GM18861 (cell line): ENCODE results near the gene ZNF182.
"Not testable (repeated sequence)": the region's sequence is repeated elsewhere in the genome, so short reads cannot be mapped to it uniquely, and the experiment has no call there.

Experiments
- ATAC-seq: cut with Tn5 transposase; IDR thresholded peaks from one replicate; pipeline ENCODE4 v1.9.1; 2021; ENCODE audit not compliant: unreplicated experiment

Gene ZNF182

DNA sequence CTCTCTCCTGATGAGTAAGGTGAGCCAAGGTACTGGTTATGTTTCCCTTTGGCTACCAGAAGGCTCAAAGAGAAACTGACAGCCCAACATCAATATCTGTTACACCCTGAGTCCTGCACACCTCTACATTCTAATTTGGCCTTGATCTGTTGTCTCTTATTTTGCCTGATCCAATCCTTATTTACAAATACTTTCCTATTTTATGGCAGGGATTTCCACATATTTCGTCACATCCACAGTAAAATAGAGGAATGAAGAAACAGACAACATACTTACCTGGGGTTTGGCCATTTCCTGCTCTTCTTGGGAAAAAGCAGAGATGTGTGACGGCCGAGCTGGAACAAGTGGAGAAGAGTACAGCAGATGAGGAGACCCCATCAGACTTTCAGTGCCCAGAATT, 1.5 kb downstream of the ZNF182 start:
- no peak for ATAC-seq

GRCh38 chrX:48001260-48001659, 2.5 kb downstream of the ZNF182 start:
- ATAC-seq: no peak

DNA sequence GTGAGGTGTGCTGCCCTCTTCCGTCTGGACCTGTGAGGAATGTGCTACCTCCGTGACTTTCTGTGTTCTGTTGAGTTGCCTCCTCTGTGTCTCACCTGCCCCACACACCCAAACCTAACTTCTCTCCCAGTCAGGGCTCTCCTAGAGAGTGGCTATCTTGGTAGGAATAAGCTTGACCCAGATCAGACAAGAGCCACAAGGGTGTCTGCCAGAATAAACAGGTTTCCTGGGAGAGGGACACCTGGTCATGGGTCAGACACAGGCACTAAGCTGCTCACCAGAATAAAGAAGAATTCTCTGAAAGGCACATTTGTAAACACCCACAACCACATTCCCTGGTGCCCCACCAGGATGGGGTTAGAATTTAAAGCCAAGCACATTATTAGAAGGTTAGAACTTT, 11.1 kb downstream of the ZNF182 start:
- ATAC-seq: no peak

GRCh38 chrX:47992095-47992380, 11.8 kb downstream of the ZNF182 start:
- no peak for ATAC-seq

- no peak for ATAC-seq
Measured at GRCh38 chrX:47991263-47992094, 12.3 kb downstream of the ZNF182 start.

DNA sequence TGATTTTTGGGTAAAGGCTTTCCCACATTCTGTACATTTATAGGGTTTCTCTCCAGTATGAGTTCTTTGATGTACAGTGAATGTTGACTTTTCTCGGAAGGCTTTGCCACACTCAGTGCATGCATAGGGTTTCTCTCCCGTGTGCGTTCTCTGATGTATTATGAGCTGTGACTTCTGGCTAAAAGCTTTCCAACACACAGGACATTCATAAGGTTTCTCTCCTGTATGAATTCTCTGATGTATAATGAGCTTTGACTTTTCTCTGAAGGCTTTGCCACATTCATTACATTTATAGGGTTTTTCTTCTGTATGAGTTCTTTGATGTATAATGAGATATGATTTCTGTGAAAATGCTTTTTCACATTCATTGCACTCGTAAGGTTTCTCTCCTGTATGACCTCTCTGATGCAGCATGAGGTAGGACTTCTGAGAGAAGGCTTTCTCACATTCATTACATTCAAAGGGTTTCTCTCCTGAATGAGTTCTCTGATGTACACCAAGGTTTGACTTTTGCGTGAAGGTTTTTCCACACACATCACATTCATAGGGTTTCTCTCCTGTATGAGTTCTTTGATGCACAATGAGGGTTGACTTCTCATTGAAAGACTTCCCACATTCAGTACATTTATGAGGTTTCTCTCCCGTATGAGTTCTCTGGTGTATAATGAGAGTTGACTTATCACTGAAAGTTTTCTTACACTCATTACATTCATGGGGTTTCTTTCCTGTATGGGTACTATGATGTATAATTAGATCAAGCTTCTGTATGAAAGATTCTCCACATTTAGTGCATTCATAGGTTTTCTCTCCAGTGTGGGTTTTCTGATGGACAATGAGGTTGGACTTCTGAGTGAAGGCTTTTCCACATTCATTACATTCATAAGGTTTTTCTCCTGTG, 27.3 kb downstream of the ZNF182 start:
- no peak for ATAC-seq

DNA sequence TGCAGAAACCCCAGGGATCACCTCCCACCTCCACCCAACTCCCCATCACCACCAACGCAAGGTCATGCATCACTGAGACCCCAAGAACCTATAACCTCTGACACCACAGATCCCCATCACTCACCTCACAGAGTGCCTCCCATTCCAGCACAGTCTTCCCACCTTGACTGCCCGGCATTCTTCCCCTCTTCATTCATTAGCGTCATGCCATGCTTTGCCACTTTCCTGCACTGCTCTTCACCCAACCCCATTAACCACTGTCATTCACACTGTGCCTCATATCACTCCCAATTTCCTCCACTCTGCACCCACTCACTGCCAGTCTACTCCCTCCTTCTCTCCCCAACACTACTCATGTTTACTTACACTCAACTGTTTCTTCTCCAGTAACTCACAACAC, 30.6 kb downstream of the ZNF182 start:
- ATAC-seq: no peak

DNA sequence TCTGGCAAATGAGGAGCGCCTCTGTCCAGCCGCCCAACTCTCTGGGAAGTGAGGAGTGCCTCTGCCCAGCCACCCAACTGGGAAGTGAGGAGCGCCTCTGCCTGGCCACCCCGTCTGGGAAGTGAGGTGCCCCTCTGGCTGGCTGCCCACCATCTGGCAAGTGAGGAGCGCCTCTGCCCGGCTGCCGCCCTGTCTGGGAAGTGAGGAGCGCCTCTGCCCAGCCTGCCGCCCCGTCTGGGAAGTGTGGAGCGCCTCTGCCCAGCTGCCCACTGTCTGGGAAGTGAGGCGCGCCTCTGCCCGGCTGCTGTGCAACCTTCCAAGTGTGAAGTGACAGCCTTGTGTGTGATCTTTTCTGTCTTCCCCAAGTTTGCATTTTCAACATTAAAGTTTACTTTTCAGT, 38.3 kb downstream of the ZNF182 start:
- not testable (repeated sequence) for ATAC-seq

GRCh38 chrX:47961830-47962229, 42.0 kb downstream of the ZNF182 start:
- not testable (repeated sequence) for ATAC-seq

GRCh38 chrX:47960406-47960805, 43.4 kb downstream of the ZNF182 start:
- ATAC-seq: no peak

DNA sequence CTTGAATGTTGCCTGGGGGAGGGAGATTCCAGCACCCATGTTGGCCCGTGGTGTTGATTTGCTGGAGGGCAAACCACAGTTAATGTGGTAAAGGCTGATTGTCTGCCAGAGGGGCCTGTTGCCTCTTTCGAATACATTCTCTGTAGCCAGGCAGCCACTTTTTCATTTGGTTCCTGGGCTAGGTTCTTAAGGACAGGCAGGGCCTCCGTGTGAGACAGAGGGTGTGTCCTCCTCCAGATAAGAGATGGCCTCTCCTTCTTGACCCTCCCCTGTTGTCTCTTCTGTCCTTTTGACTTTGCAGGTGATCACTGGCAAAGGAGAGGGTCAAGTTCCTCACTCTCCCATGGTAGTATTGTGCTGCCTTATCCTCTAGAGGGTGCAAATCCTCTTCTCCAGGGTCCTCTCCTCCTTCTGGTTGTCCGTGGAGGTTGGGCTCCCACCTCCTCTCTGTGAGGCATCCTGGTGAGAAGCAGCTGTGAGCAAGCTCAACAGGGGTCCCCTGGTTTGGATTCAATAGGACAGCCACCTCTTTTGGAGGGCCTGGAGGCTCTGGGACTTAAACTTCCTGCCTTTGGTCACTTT, 44.9 kb downstream of the ZNF182 start:
- ATAC-seq: no peak

GRCh38 chrX:47958206-47958605, 45.6 kb downstream of the ZNF182 start:
- not testable (repeated sequence) for ATAC-seq

GRCh38 chrX:47956016-47956415, 47.8 kb downstream of the ZNF182 start:
- no peak for ATAC-seq

- not testable (repeated sequence) for ATAC-seq
Measured at GRCh38 chrX:47955295-47955694, 48.5 kb downstream of the ZNF182 start.

DNA sequence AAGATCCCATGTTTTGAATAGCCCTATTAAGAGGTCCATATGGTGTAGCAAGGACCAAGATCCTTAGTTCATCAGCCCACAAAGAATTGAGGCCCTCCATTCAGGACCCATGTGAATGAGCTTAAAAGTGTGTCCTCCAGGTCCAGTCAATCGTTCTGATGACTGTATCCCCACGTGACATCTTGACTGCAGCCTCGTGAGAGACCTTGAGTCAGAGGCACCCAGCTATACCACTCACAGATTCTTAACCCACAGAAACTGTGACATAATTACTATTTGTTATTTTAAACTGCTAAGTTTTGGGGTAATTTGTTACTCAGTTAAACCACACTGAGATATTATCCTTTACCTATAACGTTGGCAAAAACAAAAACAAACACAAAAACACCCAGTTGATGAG, 62.4 kb downstream of the ZNF182 start:
- no peak for ATAC-seq

GRCh38 chrX:47940448-47940847, 63.3 kb downstream of the ZNF182 start:
- ATAC-seq: no peak

- ATAC-seq: no peak
Measured at GRCh38 chrX:47936940-47937317, 66.9 kb downstream of the ZNF182 start.

DNA sequence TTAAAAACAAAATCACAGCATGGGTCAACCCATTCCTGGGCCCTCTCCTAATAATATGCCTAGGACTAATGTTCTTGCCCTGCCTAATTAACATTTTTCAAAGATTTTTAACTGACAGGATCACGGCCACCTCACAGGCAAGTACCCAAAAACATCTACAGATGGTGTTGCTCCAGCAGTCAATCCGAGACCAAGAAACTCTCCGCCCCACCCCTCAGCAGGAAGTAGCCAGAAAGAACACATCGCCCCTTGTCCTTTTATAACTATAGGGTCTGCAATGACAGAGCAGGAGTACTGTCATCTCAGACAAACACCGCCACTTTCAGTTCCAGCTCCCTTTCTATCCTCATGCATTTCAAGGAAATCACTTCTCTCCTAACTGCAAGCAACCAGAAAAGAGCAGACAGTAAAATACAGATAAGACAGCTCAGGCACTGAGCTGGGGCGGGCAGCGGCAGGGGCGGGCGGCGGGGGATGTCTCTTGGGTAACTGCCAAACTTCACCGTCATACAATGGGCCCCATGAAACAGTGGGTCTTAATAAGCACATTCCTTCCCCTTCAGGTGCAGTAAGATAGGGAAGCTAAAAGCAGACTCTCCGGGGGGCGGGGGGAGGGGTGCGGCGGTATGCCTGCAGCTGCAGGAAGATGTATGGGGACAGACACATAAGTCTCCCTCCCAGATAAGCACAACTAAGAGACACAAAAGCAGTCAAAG, 67.4 kb downstream of the ZNF182 start:
- ATAC-seq: no peak

DNA sequence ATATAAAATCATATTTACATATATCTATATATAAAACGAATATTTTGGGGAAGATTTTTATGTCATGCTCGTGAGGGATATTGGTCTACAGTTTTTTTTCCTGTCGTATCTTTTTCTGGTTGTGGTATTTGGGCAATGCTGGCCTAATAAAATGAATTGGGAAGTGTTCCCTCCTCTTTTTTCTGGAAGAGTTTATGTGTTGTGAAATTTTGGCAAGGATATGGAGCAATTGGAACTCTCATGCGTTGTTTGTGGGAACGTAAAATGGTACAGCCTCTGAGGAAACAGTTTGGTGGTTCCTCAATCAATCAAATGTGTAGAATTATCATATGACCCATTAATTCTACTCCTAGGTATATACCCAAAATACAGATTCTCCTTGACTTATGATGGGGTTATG, 69.8 kb downstream of the ZNF182 start:
- ATAC-seq: no peak

DNA sequence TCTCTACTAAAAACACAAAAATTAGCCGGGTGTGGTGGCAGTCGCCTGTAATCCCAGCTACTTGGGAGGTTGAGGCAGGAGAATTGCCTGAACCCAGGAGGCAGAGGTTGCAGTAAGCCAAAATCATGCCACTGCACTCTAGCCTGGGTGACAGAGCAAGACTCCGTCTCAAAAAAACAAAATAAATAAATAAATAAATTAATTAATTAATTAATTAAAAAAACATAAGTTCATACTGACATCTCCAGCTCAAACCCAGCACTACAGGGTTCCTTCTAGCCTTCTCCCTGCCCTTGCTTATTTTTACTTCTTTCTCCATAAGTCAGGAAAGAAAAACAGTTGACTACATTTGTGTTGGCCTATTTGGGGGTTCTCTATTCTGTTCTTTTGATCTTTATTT, 71.8 kb downstream of the ZNF182 start:
- not testable (repeated sequence) for ATAC-seq

GRCh38 chrX:47927212-47927611, 76.6 kb downstream of the ZNF182 start:
- ATAC-seq: no peak
